Lower lobe of right lung (tissue), 2 donors: ENCODE results near the gene GPRASP3. TPM values are rescaled to one million over a fixed set of nuclear protein-coding genes. Genes with fewer than 3 reads are reported as not detected.
"Not testable (repeated sequence)": the region's sequence is repeated elsewhere in the genome, so short reads cannot be mapped to it uniquely, and the experiment has no call there.

Experiments used
- ATAC-seq, 2 donors: fragments of 200-7000 bp; cut with Tn5 transposase; one replicate each; pipeline ENCODE4 v1.9.1; 2020 to 2022; ENCODE audit warnings: mild to moderate bottlenecking in 2 of 2, moderate library complexity in 2 of 2
- DNase-seq: peaks from one replicate; pipeline ENCODE4 v3.0.0-alpha.2; 2020
- H3K27ac ChIP-seq: fragments of 200-600 bp; one replicate; pipeline ENCODE4 v1.8.0; 2022
- H3K27me3 ChIP-seq: fragments of 200-600 bp; one replicate; pipeline ENCODE4 v1.8.0; 2022; ENCODE audit warnings: low read depth
- H3K36me3 ChIP-seq: fragments of 200-600 bp; one replicate; pipeline ENCODE4 v1.8.0; 2022; ENCODE audit warnings: mild to moderate bottlenecking
- H3K4me1 ChIP-seq: fragments of 200-600 bp; one replicate; pipeline ENCODE4 v1.8.0; 2022
- H3K4me3 ChIP-seq: fragments of 200-600 bp; one replicate; pipeline ENCODE4 v1.8.0; 2022; ENCODE audit warnings: mild to moderate bottlenecking
- H3K9me3 ChIP-seq: fragments of 200-600 bp; one replicate; pipeline ENCODE4 v1.8.0; 2022
- CTCF ChIP-seq: fragments of 200-600 bp; IDR thresholded peaks from one replicate; pipeline ENCODE4 v1.8.0; 2022; ENCODE audit warnings: antibody characterized with exemption, mild to moderate bottlenecking
- intact Hi-C: fragments of 100-400 bp; cut with DNase I; formaldehyde crosslinking; loops from one replicate; pipeline ENCODE4 v1.11.0; 2022
- total RNA-seq: library from RNA; stranded (reverse); fragmentation: NEBNext Ultra II Directional; extraction: Animal tissue kit (Norgen Biotek cat#: 25700); gene quantifications from one replicate; pipeline ENCODE4 v1.2.1, GENCODE V29; 2021
- donor health status: DM: no; HTN: yes; CAD: no; lungs with severe emphysema.

GPRASP3 gene
- total RNA-seq, 1 donor from 2014 or later, result 4.5 TPM

GRCh38 chrX:102712981-102713625, 7.4 kb upstream of the GPRASP3 start:
- no peaks in the 10 kb centered on the region for H3K36me3 ChIP-seq
- H3K27ac ChIP-seq, result peak overlapping the region; percentile 77
- H3K27me3 ChIP-seq, result no peaks in the 10 kb centered on the region
- DNase-seq (peak; percentile 44), ATAC-seq (peak; percentile 86 to 88)
- intact Hi-C loops, result no loop called here
- no peaks in the 10 kb centered on the region for H3K9me3 ChIP-seq
- TF ChIP-seq CTCF, result peak; percentile 53
- no peaks in the 10 kb centered on the region for H3K4me1 ChIP-seq
- H3K4me3 ChIP-seq, result peak overlapping the region; percentile 72

- no peak overlapping the region for H3K4me3 ChIP-seq
- H3K9me3 ChIP-seq, result no peaks in the 10 kb centered on the region
- no peak for TF ChIP-seq CTCF
- no peak for ATAC-seq
- H3K4me1 ChIP-seq, result no peaks in the 10 kb centered on the region
- DNase-seq, result no peak
- intact Hi-C loops, result no loop called here
- no peaks in the 10 kb centered on the region for H3K27me3 ChIP-seq
- no peaks in the 10 kb centered on the region for H3K36me3 ChIP-seq
- H3K27ac ChIP-seq, result no peak overlapping the region
Observed at GRCh38 chrX:102714994-102715393, 5.5 kb upstream of the GPRASP3 start.

- Histone ChIP-seq H3K27ac (no peak overlapping the region), H3K4me3 (no peak overlapping the region), H3K9me3 (no peaks in the 10 kb centered on the region), H3K27me3 (no peaks in the 10 kb centered on the region), H3K4me1 (no peaks in the 10 kb centered on the region), H3K36me3 (no peaks in the 10 kb centered on the region)
- no peak for TF ChIP-seq CTCF
- ATAC-seq (no peak), DNase-seq (no peak)
- intact Hi-C loops, result no loop called here
Observed at GRCh38 chrX:102715967-102716366, 4.6 kb upstream of the GPRASP3 start.

- intact Hi-C loops, H3K9me3 ChIP-seq, H3K4me1 ChIP-seq, H3K36me3 ChIP-seq, DNase-seq, H3K27ac ChIP-seq, H3K27me3 ChIP-seq: not testable (repeated sequence)
- H3K4me3 ChIP-seq, result peak overlapping the region; percentile 60
- ATAC-seq, result peak in 1 of 2 donors; percentile 33
Observed at GRCh38 chrX:102721169-102721506, 595 bp downstream of the GPRASP3 start.

- ATAC-seq, result no peak
- Histone ChIP-seq H3K4me1 (no peaks in the 10 kb centered on the region), H3K9me3 (no peaks in the 10 kb centered on the region), H3K4me3 (no peak overlapping the region), H3K27ac (no peak overlapping the region), H3K27me3 (no peaks in the 10 kb centered on the region), H3K36me3 (no peaks in the 10 kb centered on the region)
- intact Hi-C loops, result no loop called here
- DNase-seq, result no peak
- no peak for TF ChIP-seq CTCF
Observed at GRCh38 chrX:102723456-102723855, 2.9 kb downstream of the GPRASP3 start.

GRCh38 chrX:102727761-102728160, 7.2 kb downstream of the GPRASP3 start:
- H3K4me3 ChIP-seq, result no peak overlapping the region
- DNase-seq (no peak), ATAC-seq (no peak)
- H3K9me3 ChIP-seq, result no peaks in the 10 kb centered on the region
- no peaks in the 10 kb centered on the region for H3K27me3 ChIP-seq
- no peaks in the 10 kb centered on the region for H3K4me1 ChIP-seq
- TF ChIP-seq CTCF, result no peak
- no peak overlapping the region for H3K27ac ChIP-seq
- H3K36me3 ChIP-seq, result no peaks in the 10 kb centered on the region
- intact Hi-C loops, result no loop called here
